ENCODE data around the gene SCN4B. TPM values are rescaled to one million over a fixed set of nuclear protein-coding genes. Genes with fewer than 3 reads are reported as not detected.

SCN4B gene
- total and polyA plus RNA-seq, 2 of the 8 experiments (the other 6 are each of a cell fraction or from before 2014, with no cell fraction given) = 2.8 to 4.9 TPM

GRCh38 chr11:118095967-118096367, 56.7 kb downstream of the SCN4B start:
- DNase-seq (ENCODE audit: low read depth in 1 of 2, low spot score in 2 of 2) (no peak), FAIRE-seq (no peak)
- Histone ChIP-seq H4K20me1 (replicated peaks in 1 of 2; ENCODE audit: control insufficient read depth in 1 of 2, insufficient read depth in 2 of 2, low read length in 2 of 2) (no peaks in the 10 kb centered on the region), H3K79me1 (ENCODE audit: low read depth, low read length) (no peaks in the 10 kb centered on the region), H2AFZ (ENCODE audit: low read length) (no peak overlapping the region), H3K23me2 (ENCODE audit: low read depth, low read length) (no peaks in the 10 kb centered on the region), H2BK120ac (replicated peaks; ENCODE audit: low read depth, low read length) (no peak overlapping the region), H3K23ac (ENCODE audit: insufficient read length) (no peak overlapping the region), H2BK5ac (ENCODE audit: low read depth, low read length) (no peak overlapping the region), H3K27ac (ENCODE audit: low read depth, low read length) (no peak overlapping the region), H3K18ac (ENCODE audit: extremely low read depth, low read length) (no peak overlapping the region), H3K9me3 (ENCODE audit: insufficient read depth in 2 of 2, low read depth in 1 of 2, low read length in 1 of 2) (no peaks in the 10 kb centered on the region), H2AK5ac (ENCODE audit: low read depth, low read length) (no peak overlapping the region), H3K9ac (replicated peaks in 1 of 4; ENCODE audit: extremely low read depth in 1 of 4, low read depth in 3 of 4, low read length in 3 of 4) (no peak overlapping the region), H3K4me2 (ENCODE audit: insufficient read depth in 1 of 2, low read depth in 2 of 2, low read length in 2 of 2) (no peak overlapping the region), H3K27me3 (replicated peaks in 1 of 4; ENCODE audit: control insufficient read depth in 3 of 4, extremely low read depth in 1 of 4, insufficient read depth in 3 of 4, low read length in 3 of 4) (no peaks in the 10 kb centered on the region; a peak in 1 of 7 replicates), H3K4me1 (replicated peaks in 1 of 4; ENCODE audit: control insufficient read depth in 3 of 4, insufficient read depth in 4 of 4, low read length in 3 of 4) (peaks cover 0 to 13% (median 7%) of the 10 kb centered on the region in 4 experiments; a peak in 6 of 7 replicates), H2BK15ac (ENCODE audit: low read length) (no peak overlapping the region), H4K5ac (ENCODE audit: insufficient read length, low read depth, low read length) (no peak overlapping the region), H2BK12ac (ENCODE audit: low read depth, low read length) (no peak overlapping the region), H3K4ac (replicated peaks; ENCODE audit: insufficient read length, low read depth, low read length) (no peak overlapping the region), H3K36me3 (ENCODE audit: control insufficient read depth in 2 of 4, insufficient read depth in 4 of 4, low read length in 3 of 4) (no peaks in the 10 kb centered on the region), H4K8ac (ENCODE audit: extremely low read depth, insufficient read depth, low read length) (no peak overlapping the region), H3K56ac (replicated peaks; ENCODE audit: insufficient read length, low read depth, low read length) (no peak overlapping the region), H3K14ac (ENCODE audit: insufficient read length) (no peak overlapping the region), H3K4me3 (ENCODE audit: extremely low read depth in 1 of 4, insufficient read depth in 2 of 4, low read depth in 3 of 4, low read length in 4 of 4) (no peak overlapping the region), H4K91ac (replicated peaks; ENCODE audit: insufficient read length, low read length) (no peak overlapping the region), H2BK20ac (ENCODE audit: low read length) (no peak overlapping the region), H3K79me2 (ENCODE audit: control insufficient read depth in 1 of 2, insufficient read depth in 2 of 2, low read length in 2 of 2) (no peaks in the 10 kb centered on the region)
- POLR2A ChIA-PET (ENCODE audit: partially characterized antibody) = no interaction called here
- CTCF ChIA-PET (ENCODE audit: partially characterized antibody) = interaction anchor here (1.1 to 1.3 kb wide), 3 partner anchors 9 to 25 kb away, joined by 3 to 5 read pairs (median 3); partner anchors contain the start of gene SMIM35
- TF ChIP-seq BRCA1 (IDR thresholded peaks at IDR 0.05; ENCODE audit: low read depth, low read length) = no peak
- TF ChIP-seq KDM5A (IDR thresholded peaks at IDR 0.05; ENCODE audit: low read length) = no peak
- TF ChIP-seq CTCF (IDR thresholded peaks at IDR 0.05; ENCODE audit: control extremely low read depth in 1 of 3, insufficient read depth in 1 of 3, low read depth in 1 of 3, low read length in 3 of 3) = no peak
- TF ChIP-seq EGR1 (IDR thresholded peaks at IDR 0.05; ENCODE audit: borderline replicate concordance, low read depth, low read length) = no peak
- 88% methylated on average over 1 of the region's 1 CpG; no CpG with 5 or more reads in 1 of the 2 experiments for WGBS, 2 experiments (ENCODE audit: extremely low coverage in 1 of 2, insufficient coverage in 1 of 2, insufficient read length in 1 of 2, insufficient replicate concordance in 2 of 2, low coverage in 1 of 2, low lambda C conversion rate in 2 of 2, missing lambda C conversion rate in 1 of 2)

Data from H1 (cell line).